Spinal cord (tissue), 10 donors: ENCODE measurements around the gene PRKCB. TPM values are rescaled to one million over a fixed set of nuclear protein-coding genes. Genes with fewer than 3 reads are reported as not detected.

Experiments used
- DNase-seq, 6 donors: peaks; one replicate each; pipeline versions ENCODE4 v3.0.0 to v3.0.0-alpha.2; 2013 to 2015; ENCODE audit warnings: low spot score in 6 of 6, low read depth in 4 of 6
- H3K27ac ChIP-seq: one replicate; pipeline ENCODE4 v1.5.1; 2013; ENCODE audit warnings: low read depth, low read length, control low read depth
- H3K27me3 ChIP-seq: one replicate; pipeline ENCODE4 v1.6.1; 2013; ENCODE audit warnings: low read length; ENCODE audit not compliant: control insufficient read depth, insufficient read depth
- H3K36me3 ChIP-seq: one replicate; pipeline ENCODE4 v1.6.1; 2013; ENCODE audit warnings: low read length; ENCODE audit not compliant: control insufficient read depth, insufficient read depth
- H3K4me1 ChIP-seq: one replicate; pipeline ENCODE4 v1.6.1; 2013; ENCODE audit warnings: low read length; ENCODE audit not compliant: control insufficient read depth, insufficient read depth
- H3K4me3 ChIP-seq: one replicate; pipeline ENCODE4 v1.5.1; 2013; ENCODE audit warnings: low read depth, low read length, control low read depth
- H3K9me3 ChIP-seq: one replicate; pipeline ENCODE4 v1.6.1; 2013; ENCODE audit warnings: low read length; ENCODE audit not compliant: control insufficient read depth, insufficient read depth
- WGBS: methylation state at CpG from one replicate; pipeline ENCODE4 v1.1.5; 2013; ENCODE audit warnings: missing lambda C conversion rate; ENCODE audit not compliant: insufficient coverage; 5-methylcytosine and 5-hydroxymethylcytosine counted together
- polyA plus RNA-seq, 2 donors: library from polyadenylated mRNA; unstranded; fragments of 120-200 nt; gene quantifications; one replicate each; pipeline ENCODE4 v1.2.1, GENCODE V29; 2013; ENCODE audit not compliant: insufficient read length in 2 of 2
- total RNA-seq, 2 donors: library from RNA; depleted of rRNA in 1 of 2; stranded (reverse); fragments of 120-200 nt in 1 of 2; fragments of >200 nt in 1 of 2; gene quantifications; one replicate each; pipeline versions ENCODE4 v1.2.3 to v1.2.4, GENCODE V29; 2013 to 2014
- donor health status: healthy.

PRKCB gene
- total and polyA plus RNA-seq, 4 donors = 50.7 to 118 (median 87.9) TPM

DNA sequence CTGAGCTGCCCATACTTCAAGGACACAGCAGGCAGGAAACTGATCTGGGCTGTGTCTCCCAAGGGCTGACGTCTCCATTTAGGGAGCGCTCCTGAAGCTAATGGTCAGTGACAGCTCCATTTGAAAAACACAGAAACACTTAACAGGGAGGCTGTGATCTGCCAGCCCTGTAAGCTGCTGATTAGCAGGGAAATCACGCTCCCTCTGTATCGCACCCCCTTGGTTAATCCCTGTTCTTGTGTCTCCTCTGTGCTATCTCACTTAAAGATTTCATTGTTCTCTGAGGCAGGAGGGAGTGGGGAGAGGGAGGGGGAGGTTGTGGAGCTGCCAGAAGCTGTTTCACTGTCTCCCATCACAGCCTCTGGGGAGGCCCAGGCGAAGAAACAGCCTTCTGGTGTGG lies 372.9 kb downstream of the PRKCB start:
- 31% methylated on average over 3 of the region's 5 CpGs for WGBS
- H3K4me3 ChIP-seq = no peak overlapping the region
- peak in 5 of 6 donors; percentile 30 to 93 (median 49) for DNase-seq
- H3K36me3 ChIP-seq = no peaks in the 10 kb centered on the region
- peak overlapping the region; percentile 25 for H3K27ac ChIP-seq
- H3K4me1 ChIP-seq = peaks cover 16% of the 10 kb centered on the region
- H3K9me3 ChIP-seq = no peaks in the 10 kb centered on the region
- H3K27me3 ChIP-seq = no peaks in the 10 kb centered on the region

DNA sequence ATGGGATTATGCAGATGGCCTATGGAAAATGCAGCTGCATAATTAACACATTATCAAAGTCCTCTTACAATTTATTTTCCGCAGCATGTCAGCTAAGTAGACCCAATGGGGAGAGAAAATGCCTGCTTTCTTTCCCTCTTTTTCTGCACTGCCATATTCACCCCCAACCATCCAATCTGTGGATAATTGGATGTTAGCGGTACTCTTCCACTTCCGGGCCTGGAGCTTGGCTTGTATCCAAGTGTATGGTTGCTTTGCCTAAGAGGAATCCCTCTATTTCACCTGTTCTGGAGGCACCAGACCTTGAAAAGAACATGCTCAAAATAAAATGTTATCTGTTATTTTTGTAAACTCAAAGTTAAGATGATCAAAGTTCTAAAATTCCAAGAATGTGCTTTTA lies 379.2 kb downstream of the PRKCB start:
- Histone ChIP-seq H3K9me3 (no peaks in the 10 kb centered on the region), H3K27me3 (no peaks in the 10 kb centered on the region), H3K4me3 (no peak overlapping the region), H3K27ac (no peak overlapping the region), H3K36me3 (peaks cover 2% of the 10 kb centered on the region), H3K4me1 (no peaks in the 10 kb centered on the region)
- WGBS = no CpG with 5 or more reads among the region's 3 CpGs
- DNase-seq = peak in 1 of 6 donors; percentile 71

DNA sequence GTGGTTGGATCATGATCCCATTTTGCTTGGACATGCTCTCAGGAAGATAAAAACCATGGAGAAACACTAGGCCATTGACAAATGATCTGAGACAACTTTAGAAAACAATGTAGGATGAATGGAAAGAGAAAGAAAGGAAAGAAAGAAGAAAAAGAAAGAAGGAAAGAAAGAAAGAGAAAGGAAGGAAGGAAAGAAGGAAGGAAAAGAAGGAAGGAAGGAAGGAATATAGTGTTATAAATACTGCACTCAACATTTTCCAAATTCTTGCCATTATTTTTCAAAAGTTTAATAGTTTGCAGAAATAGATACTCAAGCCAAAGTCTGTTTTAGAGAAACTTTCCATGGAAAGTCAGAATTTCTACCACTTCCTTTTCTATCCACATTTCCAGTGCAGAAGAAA lies 381.2 kb downstream of the PRKCB start:
- no peak for DNase-seq

DNA sequence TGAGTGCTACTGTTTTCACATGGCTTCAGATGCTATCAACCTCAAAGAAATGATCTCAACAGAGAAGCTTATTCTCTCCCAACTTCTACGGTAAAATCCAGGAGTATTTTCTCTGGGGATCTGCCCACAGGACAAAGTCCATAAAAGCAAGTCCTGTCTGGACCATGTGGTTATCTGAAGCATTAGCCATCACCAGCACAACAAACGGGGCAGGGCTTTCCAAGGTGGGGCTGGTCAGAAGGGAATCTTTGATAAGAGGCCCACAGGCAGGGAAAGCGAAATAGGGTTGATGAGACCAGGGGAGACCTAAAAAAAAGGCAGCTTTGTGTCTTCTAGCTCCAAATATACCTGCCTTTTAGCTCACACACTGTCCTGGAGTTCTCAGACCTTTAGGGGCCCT lies 381.7 kb downstream of the PRKCB start:
- no peak overlapping the region for H3K4me3 ChIP-seq
- no peak overlapping the region for H3K27ac ChIP-seq
- WGBS = 77% methylated on average over 2 of the region's 3 CpGs
- H3K4me1 ChIP-seq = no peaks in the 10 kb centered on the region
- H3K9me3 ChIP-seq = no peaks in the 10 kb centered on the region
- no peak for DNase-seq
- H3K27me3 ChIP-seq = no peaks in the 10 kb centered on the region
- peaks cover 2% of the 10 kb centered on the region for H3K36me3 ChIP-seq

More for the DNA sequence above, 381.2 kb downstream of the PRKCB start:
- Histone ChIP-seq H3K27me3 (no peaks in the 10 kb centered on the region), H3K27ac (no peak overlapping the region), H3K4me3 (no peak overlapping the region), H3K4me1 (no peaks in the 10 kb centered on the region), H3K36me3 (peaks cover 2% of the 10 kb centered on the region), H3K9me3 (no peaks in the 10 kb centered on the region)

DNA sequence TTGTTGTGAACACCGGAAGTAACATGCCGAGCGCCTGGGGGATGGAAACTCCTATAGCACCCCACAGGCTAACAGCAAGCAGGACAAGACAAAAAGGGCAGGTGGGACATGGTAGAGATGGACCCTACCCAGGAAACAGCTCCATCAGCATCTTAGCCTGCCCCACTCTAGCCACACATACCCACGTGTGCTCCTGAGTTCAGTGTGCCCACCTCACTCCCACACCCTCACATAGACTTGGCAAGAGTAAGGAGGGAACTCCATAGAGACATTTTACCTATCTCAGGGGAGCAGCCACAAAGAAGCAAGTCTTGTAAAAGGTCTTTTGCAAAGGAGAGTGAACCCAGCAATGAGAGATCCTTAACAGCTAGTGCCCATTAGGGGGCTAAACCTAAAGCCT lies 382.5 kb downstream of the PRKCB start:
- H3K36me3 ChIP-seq = peaks cover 2% of the 10 kb centered on the region

DNA sequence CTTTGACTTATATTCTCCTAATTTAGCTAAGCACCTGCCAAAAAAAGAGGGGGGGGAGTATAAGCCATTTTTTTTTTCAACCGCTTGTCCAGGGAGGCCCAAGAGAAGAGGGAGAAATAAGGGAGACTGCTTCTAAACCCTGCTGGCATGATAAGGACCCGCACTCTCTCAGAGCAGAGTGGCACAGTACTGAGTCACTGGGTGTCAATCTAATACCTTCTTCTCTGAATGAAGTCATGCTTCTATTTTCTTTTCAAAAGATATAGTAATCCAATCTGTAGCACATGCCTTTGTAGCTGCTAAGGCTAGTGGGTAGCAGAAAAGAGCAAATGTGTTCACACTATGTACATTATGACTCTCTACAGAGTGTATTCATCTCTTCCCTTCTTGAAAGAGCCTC lies 385.4 kb downstream of the PRKCB start:
- 83% methylated on average over 1 of the region's 2 CpGs for WGBS
- Histone ChIP-seq H3K9me3 (no peaks in the 10 kb centered on the region), H3K36me3 (no peaks in the 10 kb centered on the region), H3K4me3 (no peak overlapping the region), H3K27ac (no peak overlapping the region), H3K27me3 (no peaks in the 10 kb centered on the region), H3K4me1 (no peaks in the 10 kb centered on the region)
- no peak for DNase-seq

More for the DNA sequence above, 382.5 kb downstream of the PRKCB start:
- DNase-seq = no peak
- Histone ChIP-seq H3K27ac (no peak overlapping the region), H3K4me3 (no peak overlapping the region), H3K4me1 (no peaks in the 10 kb centered on the region), H3K27me3 (no peaks in the 10 kb centered on the region), H3K9me3 (no peaks in the 10 kb centered on the region)
- no CpG with 5 or more reads among the region's 4 CpGs for WGBS

DNA sequence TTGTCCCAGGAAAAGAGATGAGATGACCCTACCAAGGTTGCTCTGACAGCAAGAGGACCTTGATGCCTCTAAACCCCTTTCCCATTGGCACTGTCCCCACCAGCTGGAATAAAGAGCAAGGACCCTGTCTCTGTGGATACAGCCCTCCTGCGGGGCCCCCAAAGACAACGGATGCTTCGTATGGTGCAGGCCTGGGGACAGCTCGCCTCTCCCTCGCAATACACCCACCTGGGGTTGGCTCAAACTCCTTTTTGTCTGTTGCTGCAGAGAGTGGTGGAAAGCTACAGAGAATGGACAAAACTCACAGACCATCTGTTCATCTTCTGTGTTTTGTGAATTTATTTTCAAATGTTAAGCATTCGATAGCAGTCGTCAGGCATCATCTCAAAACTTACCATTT lies 392.7 kb downstream of the PRKCB start:
- H3K36me3 ChIP-seq = no peaks in the 10 kb centered on the region
- H3K27ac ChIP-seq = no peak overlapping the region
- H3K4me3 ChIP-seq = no peak overlapping the region
- no peaks in the 10 kb centered on the region for H3K27me3 ChIP-seq
- 75% methylated on average over 3 of the region's 7 CpGs for WGBS
- DNase-seq = peak in 1 of 6 donors; percentile 41
- no peaks in the 10 kb centered on the region for H3K4me1 ChIP-seq
- H3K9me3 ChIP-seq = no peaks in the 10 kb centered on the region

DNA sequence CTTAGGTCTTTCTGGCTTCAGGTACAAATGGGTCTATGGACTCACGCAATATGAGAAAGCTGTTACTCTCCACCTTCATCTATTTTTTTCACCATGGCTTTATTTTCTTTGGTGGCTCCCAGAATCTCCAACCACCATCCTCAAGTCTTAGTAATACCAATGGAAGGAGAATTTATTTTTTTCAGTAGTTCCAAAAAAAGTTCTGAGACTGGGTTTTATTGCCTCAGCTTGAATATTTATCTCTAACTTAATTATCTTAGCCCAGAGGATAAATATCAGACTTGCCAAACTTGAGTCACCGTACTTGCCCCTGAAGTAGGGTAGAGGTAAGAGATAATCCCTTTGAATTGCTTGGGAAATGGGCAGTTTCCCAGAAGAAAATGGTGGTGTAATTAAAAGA lies 397.2 kb downstream of the PRKCB start:
- Histone ChIP-seq H3K9me3 (peaks cover 3% of the 10 kb centered on the region), H3K27ac (no peak overlapping the region), H3K4me3 (no peak overlapping the region), H3K27me3 (no peaks in the 10 kb centered on the region), H3K4me1 (no peaks in the 10 kb centered on the region), H3K36me3 (no peaks in the 10 kb centered on the region)
- 80% methylated on average over 1 of the region's 2 CpGs for WGBS
- no peak for DNase-seq

DNA sequence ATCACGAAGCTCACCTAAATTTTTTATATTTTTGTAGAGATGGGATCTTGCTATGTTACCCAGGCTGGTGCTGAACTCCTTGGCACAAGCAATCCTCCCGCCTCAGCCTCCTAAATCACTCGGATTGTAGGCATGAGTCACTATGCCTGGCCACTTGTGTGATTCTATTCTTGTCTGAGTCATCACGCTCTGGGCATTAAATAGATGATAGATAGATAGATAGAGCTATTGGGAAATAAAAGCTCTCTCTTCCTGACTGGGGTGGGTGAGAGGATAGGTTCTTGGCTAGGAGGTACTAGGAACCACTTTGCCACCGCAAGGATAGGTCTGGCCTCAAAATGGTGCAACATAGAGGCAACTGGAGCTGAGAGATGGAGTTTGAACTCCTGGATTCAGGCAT lies 399.0 kb downstream of the PRKCB start:
- no peak overlapping the region for H3K4me3 ChIP-seq
- H3K36me3 ChIP-seq = no peaks in the 10 kb centered on the region
- H3K27ac ChIP-seq = no peak overlapping the region
- H3K4me1 ChIP-seq = no peaks in the 10 kb centered on the region
- WGBS = 75% methylated on average over 3 of the region's 5 CpGs
- no peaks in the 10 kb centered on the region for H3K27me3 ChIP-seq
- no peak for DNase-seq
- peaks cover 3% of the 10 kb centered on the region for H3K9me3 ChIP-seq

DNA sequence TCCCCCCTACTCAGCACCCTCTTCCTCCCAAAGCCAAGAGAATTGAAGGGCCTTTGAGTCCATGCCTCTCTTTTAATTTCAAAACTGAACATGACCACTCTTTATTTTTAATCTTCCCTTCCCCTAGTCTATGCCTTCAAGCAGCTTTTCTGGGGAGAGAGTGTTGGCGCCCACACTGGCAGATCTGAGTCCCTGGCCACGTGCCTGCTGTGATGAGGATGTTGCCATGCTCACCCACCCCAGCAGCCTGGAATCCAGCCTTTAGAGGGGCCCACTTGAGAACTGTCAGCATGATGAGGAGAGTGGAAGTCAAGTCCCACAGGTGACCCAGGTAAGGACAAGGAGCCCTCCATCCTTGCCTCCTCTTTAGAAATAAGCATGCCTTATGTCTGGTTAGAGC lies 400.0 kb downstream of the PRKCB start:
- H3K4me1 ChIP-seq = no peaks in the 10 kb centered on the region
- no peak overlapping the region for H3K4me3 ChIP-seq
- peaks cover 3% of the 10 kb centered on the region for H3K9me3 ChIP-seq
- no peaks in the 10 kb centered on the region for H3K36me3 ChIP-seq
- 76% methylated on average over 2 of the region's 2 CpGs for WGBS
- H3K27ac ChIP-seq = no peak overlapping the region
- H3K27me3 ChIP-seq = no peaks in the 10 kb centered on the region
- no peak for DNase-seq
